GM23338 (cell line): ENCODE results near the gene C1QTNF2. TPM values are rescaled to one million over a fixed set of nuclear protein-coding genes. Genes with fewer than 3 reads are reported as not detected.

Experiments
- ATAC-seq: fragments of 200-7000 bp; cut with Tn5 transposase; 3 replicates; pipeline ENCODE4 v1.9.1; 2020
- DNase-seq: peaks from one replicate; pipeline ENCODE4 v3.0.0-alpha.2; 2015; ENCODE audit warnings: low spot score
- H2AFZ ChIP-seq: fragments of 200-600 bp; sonication (generic); 2 replicates; pipeline ENCODE4 v1.8.0; 2016; ENCODE audit warnings: antibody characterized with exemption, mild to moderate bottlenecking, moderate library complexity
- H3F3A ChIP-seq: fragments of 200-600 bp; sonication (generic); replicated peaks from 2 replicates; pipeline ENCODE4 v1.8.0; 2017; ENCODE audit warnings: antibody characterized with exemption, mixed run types, low read depth
- H3K27ac ChIP-seq: fragments of 200-600 bp; sonication (generic); 2 replicates; pipeline ENCODE4 v1.6.1; 2016; ENCODE audit warnings: low read depth
- H3K27me3 ChIP-seq: fragments of 200-600 bp; sonication (generic); 2 replicates; pipeline ENCODE4 v1.8.0; 2016; ENCODE audit warnings: mild to moderate bottlenecking, mixed run types, moderate library complexity; ENCODE audit not compliant: insufficient read depth
- H3K36me3 ChIP-seq: fragments of 200-600 bp; sonication (generic); 2 replicates; pipeline ENCODE4 v1.8.0; 2016; ENCODE audit warnings: mild to moderate bottlenecking; ENCODE audit not compliant: insufficient read depth
- H3K4me1 ChIP-seq: fragments of 200-600 bp; sonication (generic); 2 replicates; pipeline ENCODE4 v1.8.0; 2016; ENCODE audit warnings: mild to moderate bottlenecking, moderate library complexity; ENCODE audit not compliant: insufficient read depth
- H3K4me2 ChIP-seq: fragments of 200-600 bp; sonication (generic); 2 replicates; pipeline ENCODE4 v1.7.1; 2017; ENCODE audit warnings: mixed run types
- H3K4me3 ChIP-seq: fragments of 200-600 bp; sonication (generic); 2 replicates; pipeline ENCODE4 v1.6.1; 2016; ENCODE audit warnings: mixed run types
- H3K79me2 ChIP-seq: fragments of 200-600 bp; sonication (generic); replicated peaks from 2 replicates; pipeline ENCODE4 v1.8.0; 2017; ENCODE audit warnings: mild to moderate bottlenecking; ENCODE audit not compliant: insufficient read depth
- H3K9me2 ChIP-seq: fragments of 200-600 bp; sonication (generic); 2 replicates; pipeline ENCODE4 v1.8.0; 2017; ENCODE audit not compliant: insufficient read depth
- H4K20me1 ChIP-seq: fragments of 200-600 bp; sonication (generic); replicated peaks from 2 replicates; pipeline ENCODE4 v1.8.0; 2017; ENCODE audit warnings: mild to moderate bottlenecking; ENCODE audit not compliant: insufficient read depth
- H3K27ac Mint-ChIP-seq: 2 replicates; pipeline ENCODE4 v1.8.0; 2020; ENCODE audit warnings: inconsistent platforms, mild to moderate bottlenecking, moderate library complexity, mixed read lengths
- H3K27me3 Mint-ChIP-seq: 3 replicates; pipeline ENCODE4 v1.8.0; 2022; ENCODE audit warnings: low read depth, mild to moderate bottlenecking, moderate library complexity, mixed read lengths, inconsistent platforms; ENCODE audit not compliant: insufficient read depth, poor library complexity
- H3K36me3 Mint-ChIP-seq: 3 replicates; pipeline ENCODE4 v1.8.0; 2021; ENCODE audit warnings: low read depth, mild to moderate bottlenecking, inconsistent platforms, moderate library complexity, mixed read lengths
- H3K4me1 Mint-ChIP-seq: 3 replicates; pipeline ENCODE4 v1.8.0; 2020; ENCODE audit warnings: mild to moderate bottlenecking, inconsistent platforms, mixed read lengths
- H3K4me3 Mint-ChIP-seq: 3 replicates; pipeline ENCODE4 v1.8.0; 2021; ENCODE audit warnings: moderate library complexity, mild to moderate bottlenecking, inconsistent platforms, mixed read lengths
- H3K9me3 Mint-ChIP-seq: 3 replicates; pipeline ENCODE4 v1.8.0; 2020; ENCODE audit warnings: moderate library complexity, mild to moderate bottlenecking, inconsistent platforms, mixed read lengths
- ETS1 ChIP-seq: IDR thresholded peaks from 2 replicates; pipeline ENCODE4 v1.6.1; 2016; ENCODE audit warnings: antibody characterized with exemption
- EZH2 ChIP-seq: fragments of 200-600 bp; sonication (generic); IDR thresholded peaks from one replicate; pipeline ENCODE4 v1.8.0; 2017; ENCODE audit warnings: antibody characterized with exemption, mild to moderate bottlenecking, low read depth; ENCODE audit not compliant: unreplicated experiment
- EZH2phosphoT487 ChIP-seq: fragments of 200-600 bp; sonication (generic); IDR thresholded peaks from one replicate; pipeline ENCODE4 v1.8.1; 2018; ENCODE audit warnings: antibody characterized with exemption; ENCODE audit not compliant: unreplicated experiment
- JUNB ChIP-seq: IDR thresholded peaks from one replicate; pipeline ENCODE4 v1.6.1; 2016; ENCODE audit warnings: antibody characterized with exemption; ENCODE audit not compliant: unreplicated experiment
- NANOG ChIP-seq: IDR thresholded peaks from 2 replicates; pipeline ENCODE4 v1.6.1; 2016; ENCODE audit warnings: antibody characterized with exemption, borderline replicate concordance
- POLR2AphosphoS5 ChIP-seq: IDR thresholded peaks from 2 replicates; pipeline ENCODE4 v1.6.1; 2016; ENCODE audit warnings: antibody characterized with exemption, low read depth
- STAT1 ChIP-seq: IDR thresholded peaks from one replicate; pipeline ENCODE4 v1.6.1; 2016; ENCODE audit warnings: antibody characterized with exemption; ENCODE audit not compliant: unreplicated experiment
- ZNF114 ChIP-seq: fragments of 250-450 bp; sonication (Bioruptor Pico); IDR thresholded peaks from 2 replicates; pipeline ENCODE4 v1.5.0; 2020; ENCODE audit warnings: mild to moderate bottlenecking, moderate library complexity
- ZNF331 ChIP-seq: fragments of 250-450 bp; sonication (Bioruptor Pico); IDR thresholded peaks from 2 replicates; pipeline ENCODE4 v1.5.0; 2020; ENCODE audit warnings: low read depth, mild to moderate bottlenecking, moderate library complexity
- ZNF462 ChIP-seq: fragments of 250-450 bp; sonication (Bioruptor Pico); IDR thresholded peaks from 2 replicates; pipeline ENCODE4 v1.5.0; 2020; ENCODE audit warnings: mild to moderate bottlenecking, moderate library complexity
- polyA plus RNA-seq: library from polyadenylated mRNA; unstranded; fragments of >200 nt; fragmentation: Nextera tagmentation; extraction: Ambion mirVana; gene quantifications from 2 replicates; pipeline ENCODE4 v1.2.1, GENCODE V29; 2016
- total RNA-seq: library from RNA; depleted of rRNA; stranded (reverse); fragments of >200 nt; shearing (Covaris generic); gene quantifications from 2 replicates; pipeline ENCODE4 v1.2.3, GENCODE V29; 2014
- TF ChIP-seq, protein P1 (sequence below), 2 experiments: fragments of 200-600 bp in 1 of 2; sonication (generic) in 1 of 2; conservative IDR thresholded peaks; 2 replicates each; pipeline versions ENCODE4 v1.5.1 to v1.6.1; 2016 to 2017; ENCODE audit warnings: antibody characterized with exemption in 2 of 2, low read depth in 2 of 2, mild to moderate bottlenecking in 2 of 2, moderate library complexity in 1 of 2
- TF ChIP-seq, protein P2 (sequence below): IDR thresholded peaks from one replicate; pipeline ENCODE4 v1.6.1; 2018; ENCODE audit warnings: antibody characterized with exemption; ENCODE audit not compliant: unreplicated experiment

C1QTNF2 gene
- total and polyA plus RNA-seq, 2 experiments from 2014 or later: 0.56 to 0.92 TPM

DNA sequence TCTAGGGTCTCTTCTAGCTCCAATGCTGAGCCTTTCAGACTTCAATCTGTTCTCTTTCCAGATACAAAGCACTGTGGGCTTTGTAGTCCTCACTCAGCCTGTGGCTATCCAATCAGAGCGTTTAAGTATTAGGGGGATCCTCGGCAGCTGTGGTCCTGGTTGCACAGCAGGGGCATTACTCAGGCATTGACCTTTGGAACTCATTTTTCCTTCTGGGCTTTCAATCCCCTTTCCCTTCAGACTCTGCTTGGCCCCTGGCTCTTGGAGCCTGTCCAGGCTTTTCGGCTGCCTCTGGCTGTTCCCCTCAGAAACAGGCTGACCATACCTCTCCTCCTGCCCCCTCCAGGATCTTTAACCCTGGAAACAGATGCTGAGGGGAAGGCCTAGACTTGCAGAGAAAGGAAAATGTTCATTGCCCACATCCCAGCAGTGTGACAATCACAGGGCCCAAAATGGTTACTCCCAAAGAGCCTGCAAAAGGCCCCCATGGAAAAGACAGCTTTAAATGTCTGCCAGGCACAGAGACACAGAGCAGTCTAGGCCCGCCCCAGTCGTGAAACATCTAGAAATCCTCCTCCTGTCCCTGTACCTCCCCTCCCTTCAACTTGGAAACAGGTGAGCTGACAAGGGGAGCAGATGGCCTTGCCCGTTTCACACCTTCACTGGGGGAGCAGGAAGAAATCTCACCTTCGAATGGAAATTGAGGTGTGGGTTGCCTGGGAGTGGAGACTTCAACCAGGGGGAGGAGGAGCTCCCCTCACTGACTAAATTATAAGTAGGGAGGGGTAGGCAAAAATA, 13.7 kb downstream of the C1QTNF2 start:
- Histone ChIP-seq H2AFZ (peak overlapping the region; percentile 38), H3K4me1 (peaks cover 4% of the 10 kb centered on the region; the same call in 1 of the 2 replicates), H3K27me3 (no peaks in the 10 kb centered on the region), H3F3A (no peaks in the 10 kb centered on the region), H3K4me3 (no peak overlapping the region), H3K27ac (no peak overlapping the region), H3K9me2 (no peaks in the 10 kb centered on the region), H3K36me3 (no peaks in the 10 kb centered on the region), H3K79me2 (no peaks in the 10 kb centered on the region), H4K20me1 (no peaks in the 10 kb centered on the region), H3K4me2 (no peak overlapping the region)
- ATAC-seq: peak; percentile 42
- Mint-ChIP-seq H3K27ac (no peak overlapping the region), H3K4me3 (no peak overlapping the region), H3K9me3 (no peaks in the 10 kb centered on the region), H3K4me1 (peaks cover 21% of the 10 kb centered on the region), H3K27me3 (peaks cover 6% of the 10 kb centered on the region), H3K36me3 (no peaks in the 10 kb centered on the region; the same call in 2 of the 3 replicates)
- TF ChIP-seq STAT1 (no peak), JUNB (no peak), NANOG (no peak), ZNF114 (CRISPR knock-in tag) (no peak), EZH2 (no peak), EZH2phosphoT487 (no peak), ZNF462 (CRISPR knock-in tag) (no peak), ZNF331 (CRISPR knock-in tag) (no peak), POLR2AphosphoS5 (no peak), ETS1 (no peak)
- TF ChIP-seq, protein P1, sequence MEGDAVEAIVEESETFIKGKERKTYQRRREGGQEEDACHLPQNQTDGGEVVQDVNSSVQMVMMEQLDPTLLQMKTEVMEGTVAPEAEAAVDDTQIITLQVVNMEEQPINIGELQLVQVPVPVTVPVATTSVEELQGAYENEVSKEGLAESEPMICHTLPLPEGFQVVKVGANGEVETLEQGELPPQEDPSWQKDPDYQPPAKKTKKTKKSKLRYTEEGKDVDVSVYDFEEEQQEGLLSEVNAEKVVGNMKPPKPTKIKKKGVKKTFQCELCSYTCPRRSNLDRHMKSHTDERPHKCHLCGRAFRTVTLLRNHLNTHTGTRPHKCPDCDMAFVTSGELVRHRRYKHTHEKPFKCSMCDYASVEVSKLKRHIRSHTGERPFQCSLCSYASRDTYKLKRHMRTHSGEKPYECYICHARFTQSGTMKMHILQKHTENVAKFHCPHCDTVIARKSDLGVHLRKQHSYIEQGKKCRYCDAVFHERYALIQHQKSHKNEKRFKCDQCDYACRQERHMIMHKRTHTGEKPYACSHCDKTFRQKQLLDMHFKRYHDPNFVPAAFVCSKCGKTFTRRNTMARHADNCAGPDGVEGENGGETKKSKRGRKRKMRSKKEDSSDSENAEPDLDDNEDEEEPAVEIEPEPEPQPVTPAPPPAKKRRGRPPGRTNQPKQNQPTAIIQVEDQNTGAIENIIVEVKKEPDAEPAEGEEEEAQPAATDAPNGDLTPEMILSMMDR (conservative IDR thresholded peaks at IDR 0.05; ENCODE audit: low read depth in 2 of 2): no peak
- TF ChIP-seq, protein P2, sequence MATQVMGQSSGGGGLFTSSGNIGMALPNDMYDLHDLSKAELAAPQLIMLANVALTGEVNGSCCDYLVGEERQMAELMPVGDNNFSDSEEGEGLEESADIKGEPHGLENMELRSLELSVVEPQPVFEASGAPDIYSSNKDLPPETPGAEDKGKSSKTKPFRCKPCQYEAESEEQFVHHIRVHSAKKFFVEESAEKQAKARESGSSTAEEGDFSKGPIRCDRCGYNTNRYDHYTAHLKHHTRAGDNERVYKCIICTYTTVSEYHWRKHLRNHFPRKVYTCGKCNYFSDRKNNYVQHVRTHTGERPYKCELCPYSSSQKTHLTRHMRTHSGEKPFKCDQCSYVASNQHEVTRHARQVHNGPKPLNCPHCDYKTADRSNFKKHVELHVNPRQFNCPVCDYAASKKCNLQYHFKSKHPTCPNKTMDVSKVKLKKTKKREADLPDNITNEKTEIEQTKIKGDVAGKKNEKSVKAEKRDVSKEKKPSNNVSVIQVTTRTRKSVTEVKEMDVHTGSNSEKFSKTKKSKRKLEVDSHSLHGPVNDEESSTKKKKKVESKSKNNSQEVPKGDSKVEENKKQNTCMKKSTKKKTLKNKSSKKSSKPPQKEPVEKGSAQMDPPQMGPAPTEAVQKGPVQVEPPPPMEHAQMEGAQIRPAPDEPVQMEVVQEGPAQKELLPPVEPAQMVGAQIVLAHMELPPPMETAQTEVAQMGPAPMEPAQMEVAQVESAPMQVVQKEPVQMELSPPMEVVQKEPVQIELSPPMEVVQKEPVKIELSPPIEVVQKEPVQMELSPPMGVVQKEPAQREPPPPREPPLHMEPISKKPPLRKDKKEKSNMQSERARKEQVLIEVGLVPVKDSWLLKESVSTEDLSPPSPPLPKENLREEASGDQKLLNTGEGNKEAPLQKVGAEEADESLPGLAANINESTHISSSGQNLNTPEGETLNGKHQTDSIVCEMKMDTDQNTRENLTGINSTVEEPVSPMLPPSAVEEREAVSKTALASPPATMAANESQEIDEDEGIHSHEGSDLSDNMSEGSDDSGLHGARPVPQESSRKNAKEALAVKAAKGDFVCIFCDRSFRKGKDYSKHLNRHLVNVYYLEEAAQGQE: no peak
- peak; percentile 25 for DNase-seq
